ENCODE measurements around the gene SLC7A9. TPM values are rescaled to one million over a fixed set of nuclear protein-coding genes. Genes with fewer than 3 reads are reported as not detected.
"Not testable (repeated sequence)": the region's sequence is repeated elsewhere in the genome, so short reads cannot be mapped to it uniquely, and the experiment has no call there.

SLC7A9 gene
- total and polyA plus RNA-seq, 10 of the 15 experiments (the other 5 are each of a cell fraction or from before 2014, with no cell fraction given) = 0.13 to 0.17 TPM; not detected in 8

DNA sequence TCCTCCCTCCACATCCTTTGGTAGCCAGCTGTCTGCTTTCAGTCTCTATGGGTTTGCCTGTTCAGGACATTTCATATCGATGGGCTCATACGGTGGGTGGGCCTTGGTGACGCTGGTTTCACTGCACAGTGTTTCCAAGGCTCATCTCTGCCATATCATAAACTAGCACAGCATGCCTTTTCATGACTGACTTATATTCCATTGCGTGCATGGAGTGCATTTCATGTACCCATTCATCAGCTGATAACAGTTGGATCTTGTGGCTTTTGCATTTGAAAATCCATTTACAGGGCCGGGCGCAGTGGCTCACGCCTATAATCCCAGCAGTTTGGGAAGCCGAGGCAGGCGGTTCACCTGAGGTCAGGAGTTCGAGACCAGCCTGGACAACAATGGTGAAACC lies 80.1 kb downstream of the SLC7A9 start:
- TF ChIP-seq ZNF274 (IDR thresholded peaks at IDR 0.05; ENCODE audit: insufficient read depth, insufficient read length) = no peak
- no peak for TF ChIP-seq SPI1 (IDR thresholded peaks at IDR 0.05; ENCODE audit: borderline replicate concordance, insufficient read depth, low read depth, low read length)
- Histone ChIP-seq H3K27ac (ENCODE audit: control insufficient read depth, insufficient read depth) (no peak overlapping the region), H4K20me1 (ENCODE audit: control insufficient read depth, insufficient read depth) (no peaks in the 10 kb centered on the region), H3K9me3 (replicated peaks; ENCODE audit: control insufficient read depth, insufficient read depth, low read length) (no peaks in the 10 kb centered on the region; the same call in 2 of the 3 replicates), H3K9ac (ENCODE audit: control insufficient read depth, insufficient read depth, low read length) (no peak overlapping the region), H3K4me1 (ENCODE audit: control insufficient read depth, insufficient read depth, low read length) (no peaks in the 10 kb centered on the region), H3K36me3 (ENCODE audit: control insufficient read depth in 2 of 2, insufficient read depth in 2 of 2, low read length in 1 of 2) (no peaks in the 10 kb centered on the region), H3K4me3 (no peak overlapping the region), H3K79me2 (ENCODE audit: control insufficient read depth, insufficient read depth, low read length) (no peaks in the 10 kb centered on the region), H2AFZ (ENCODE audit: control insufficient read depth, low read depth, low read length) (no peak overlapping the region), H3K4me2 (ENCODE audit: control insufficient read depth, insufficient read depth) (no peak overlapping the region), H3K27me3 (replicated peaks in 1 of 2; ENCODE audit: control insufficient read depth in 2 of 2, insufficient read depth in 2 of 2, low read length in 1 of 2) (no peaks in the 10 kb centered on the region)
- no TSS peak for BruUV-seq (replicated peaks)
- SMC1A ChIA-PET (ENCODE audit: uncharacterized antibody, unreplicated experiment) = no interaction called here
- RAD21 ChIA-PET (ENCODE audit: unreplicated experiment) = no interaction called here
- intact Hi-C loops (cut with micrococcal nuclease; ENCODE audit: unreplicated experiment) = no loop called here
- FAIRE-seq = no peak
- DNase-seq (ENCODE audit: low read depth, low spot score) = no peak
- no peak for ATAC-seq
- in situ Hi-C loops (cut with MboI) = no loop called here
- CTCF ChIA-PET = no interaction called here
- 45% methylated on average over 10 of the region's 10 CpGs for WGBS (ENCODE audit: insufficient coverage, insufficient replicate concordance, low lambda C conversion rate, missing lambda C conversion rate)
- POLR2A ChIA-PET = interaction anchor here (0.5 kb wide), 1 partner anchor 193 kb away, joined by 3 read pairs; no protein-coding TSS in a partner anchor

DNA sequence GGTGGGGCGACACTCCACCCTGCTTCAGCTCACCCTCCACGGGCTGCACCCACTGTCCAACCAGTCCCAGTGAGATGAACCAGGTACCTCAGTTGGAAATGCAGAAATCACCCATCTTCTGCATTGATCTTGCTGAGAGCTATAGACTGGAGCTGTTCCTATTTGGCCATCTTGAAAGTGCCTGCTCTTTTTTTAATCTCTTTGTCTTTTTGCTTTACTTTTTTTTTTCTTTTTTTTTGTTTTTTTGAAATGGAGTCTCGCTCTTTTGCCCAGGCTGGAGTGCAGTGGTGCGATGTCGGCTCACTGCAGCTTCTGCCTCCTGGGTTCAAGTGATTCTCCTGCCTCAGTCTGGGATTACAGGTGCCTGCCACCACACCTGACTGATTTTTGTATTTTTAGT lies 81.7 kb downstream of the SLC7A9 start:
- H3K27me3 ChIP-seq (replicated peaks in 1 of 2; ENCODE audit: control insufficient read depth in 2 of 2, insufficient read depth in 2 of 2, low read length in 1 of 2); H4K20me1 ChIP-seq (ENCODE audit: control insufficient read depth, insufficient read depth); ATAC-seq; H3K27ac ChIP-seq (ENCODE audit: control insufficient read depth, insufficient read depth); H3K4me1 ChIP-seq (ENCODE audit: control insufficient read depth, insufficient read depth, low read length); in situ Hi-C loops (cut with MboI); H3K4me3 ChIP-seq; BruUV-seq (replicated peaks); H2AFZ ChIP-seq (ENCODE audit: control insufficient read depth, low read depth, low read length); RAD21 ChIA-PET (ENCODE audit: unreplicated experiment); DNase-seq (ENCODE audit: low read depth, low spot score); H3K4me2 ChIP-seq (ENCODE audit: control insufficient read depth, insufficient read depth); H3K36me3 ChIP-seq (ENCODE audit: control insufficient read depth in 2 of 2, insufficient read depth in 2 of 2, low read length in 1 of 2); H3K9ac ChIP-seq (ENCODE audit: control insufficient read depth, insufficient read depth, low read length); H3K9me3 ChIP-seq (replicated peaks; ENCODE audit: control insufficient read depth, insufficient read depth, low read length); H3K79me2 ChIP-seq (ENCODE audit: control insufficient read depth, insufficient read depth, low read length); FAIRE-seq; CTCF ChIA-PET; POLR2A ChIA-PET; intact Hi-C loops (cut with micrococcal nuclease; ENCODE audit: unreplicated experiment): not testable (repeated sequence)
- 54% methylated on average over 5 of the region's 5 CpGs for WGBS (ENCODE audit: insufficient coverage, insufficient replicate concordance, low lambda C conversion rate, missing lambda C conversion rate)
- SMC1A ChIA-PET (ENCODE audit: uncharacterized antibody, unreplicated experiment) = interaction anchor here (0.6 kb wide), 1 partner anchor 25 kb away, joined by 3 read pairs; no protein-coding TSS in a partner anchor

DNA sequence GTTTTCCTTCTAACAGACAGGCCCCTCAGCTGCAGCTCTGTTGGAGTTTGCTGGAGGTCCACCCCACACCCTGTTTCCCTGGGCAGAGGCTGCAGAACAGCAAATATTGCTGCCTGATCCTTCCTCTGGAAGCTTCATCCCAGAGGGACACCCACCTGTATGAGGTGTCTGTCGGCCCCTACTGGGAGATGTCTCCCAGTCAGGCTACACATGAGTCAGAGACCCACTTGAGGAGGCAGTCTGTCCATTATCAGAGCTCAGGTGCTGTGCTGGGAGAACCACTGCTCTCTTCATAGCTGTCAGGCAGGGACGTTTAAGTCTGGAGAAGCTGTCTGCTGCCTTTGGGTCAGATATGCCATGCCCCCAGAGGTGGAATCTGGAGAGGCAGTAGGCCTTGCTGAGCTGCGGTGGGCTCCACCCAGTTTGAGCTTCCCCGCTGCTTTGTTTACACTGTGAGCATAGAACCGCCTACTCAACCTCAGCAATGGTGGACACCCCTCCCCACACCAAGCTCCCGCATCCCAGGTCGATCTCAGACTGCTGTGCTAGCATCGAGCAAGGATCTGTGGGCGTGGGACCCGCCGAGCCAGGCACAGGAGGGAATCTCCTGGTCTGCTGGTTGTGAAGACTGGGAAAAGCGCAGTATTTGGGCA lies 82.3 kb downstream of the SLC7A9 start:
- H3K27ac ChIP-seq (ENCODE audit: control insufficient read depth, insufficient read depth); H3K4me3 ChIP-seq; H3K79me2 ChIP-seq (ENCODE audit: control insufficient read depth, insufficient read depth, low read length); H3K9me3 ChIP-seq (replicated peaks; ENCODE audit: control insufficient read depth, insufficient read depth, low read length); H3K4me2 ChIP-seq (ENCODE audit: control insufficient read depth, insufficient read depth); H2AFZ ChIP-seq (ENCODE audit: control insufficient read depth, low read depth, low read length); in situ Hi-C loops (cut with MboI); H3K27me3 ChIP-seq (replicated peaks in 1 of 2; ENCODE audit: control insufficient read depth in 2 of 2, insufficient read depth in 2 of 2, low read length in 1 of 2); H3K36me3 ChIP-seq (ENCODE audit: control insufficient read depth in 2 of 2, insufficient read depth in 2 of 2, low read length in 1 of 2); H3K9ac ChIP-seq (ENCODE audit: control insufficient read depth, insufficient read depth, low read length); BruUV-seq (replicated peaks); POLR2A ChIA-PET; FAIRE-seq; H4K20me1 ChIP-seq (ENCODE audit: control insufficient read depth, insufficient read depth); DNase-seq (ENCODE audit: low read depth, low spot score); H3K4me1 ChIP-seq (ENCODE audit: control insufficient read depth, insufficient read depth, low read length); ATAC-seq; RAD21 ChIA-PET (ENCODE audit: unreplicated experiment); intact Hi-C loops (cut with micrococcal nuclease; ENCODE audit: unreplicated experiment): not testable (repeated sequence)
- CTCF ChIA-PET = interaction anchor here (1.2 kb wide), 1 partner anchor 13 kb away, joined by 3 read pairs; no protein-coding TSS in a partner anchor
- WGBS (ENCODE audit: insufficient coverage, insufficient replicate concordance, low lambda C conversion rate, missing lambda C conversion rate) = 50% methylated on average over 12 of the region's 12 CpGs
- SMC1A ChIA-PET (ENCODE audit: uncharacterized antibody, unreplicated experiment) = interaction anchor here (0.6 to 1.0 kb wide), 2 partner anchors 25 to 52 kb away, joined by 3 read pairs; no protein-coding TSS in a partner anchor

DNA sequence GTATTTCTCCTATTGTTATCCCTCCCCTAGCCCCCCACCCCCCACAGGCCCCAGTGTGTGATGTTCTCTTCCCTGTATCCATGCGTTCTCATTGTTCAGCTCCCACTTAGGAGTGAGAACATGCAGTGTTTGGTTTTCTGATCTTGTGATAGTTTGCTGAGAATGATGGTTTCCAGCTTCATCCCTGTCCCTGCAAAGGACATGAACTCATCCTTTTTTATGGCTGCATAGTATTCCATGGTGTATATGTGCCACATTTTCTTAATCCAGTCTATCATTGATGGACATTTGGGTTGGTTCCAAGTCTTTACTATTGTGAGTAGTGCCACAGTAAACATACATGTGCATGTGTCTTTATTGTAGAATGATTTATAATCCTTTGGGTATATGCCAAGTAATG lies 87.5 kb downstream of the SLC7A9 start:
- H2AFZ ChIP-seq (ENCODE audit: control insufficient read depth, low read depth, low read length); H3K27ac ChIP-seq (ENCODE audit: control insufficient read depth, insufficient read depth); H3K27me3 ChIP-seq (replicated peaks in 1 of 2; ENCODE audit: control insufficient read depth in 2 of 2, insufficient read depth in 2 of 2, low read length in 1 of 2); H4K20me1 ChIP-seq (ENCODE audit: control insufficient read depth, insufficient read depth); in situ Hi-C loops (cut with MboI); CTCF ChIA-PET; FAIRE-seq; H3K4me1 ChIP-seq (ENCODE audit: control insufficient read depth, insufficient read depth, low read length); POLR2A ChIA-PET; H3K9ac ChIP-seq (ENCODE audit: control insufficient read depth, insufficient read depth, low read length); H3K36me3 ChIP-seq (ENCODE audit: control insufficient read depth in 2 of 2, insufficient read depth in 2 of 2, low read length in 1 of 2); H3K4me2 ChIP-seq (ENCODE audit: control insufficient read depth, insufficient read depth); H3K4me3 ChIP-seq; DNase-seq (ENCODE audit: low read depth, low spot score); H3K79me2 ChIP-seq (ENCODE audit: control insufficient read depth, insufficient read depth, low read length); SMC1A ChIA-PET (ENCODE audit: uncharacterized antibody, unreplicated experiment); H3K9me3 ChIP-seq (replicated peaks; ENCODE audit: control insufficient read depth, insufficient read depth, low read length); ATAC-seq; intact Hi-C loops (cut with micrococcal nuclease; ENCODE audit: unreplicated experiment); RAD21 ChIA-PET (ENCODE audit: unreplicated experiment); BruUV-seq (replicated peaks): not testable (repeated sequence)
- WGBS (ENCODE audit: insufficient coverage, insufficient replicate concordance, low lambda C conversion rate, missing lambda C conversion rate) = no CpG with 5 or more reads among the region's 1 CpG
